K562 (cell line): ENCODE measurements around the gene DNAH17. TPM values are rescaled to one million over a fixed set of nuclear protein-coding genes. Genes with fewer than 3 reads are reported as not detected.
A peak's percentile ranks its signal among the peaks of the same experiment; 100 is the strongest.

Experiments used
- CREB1 ChIP-seq, 2 experiments: sonication (generic) in 1 of 2; formaldehyde crosslinking in 1 of 2; IDR thresholded peaks; 2 replicates each; pipeline versions ENCODE4 v1.6.1 to v1.8.0; 2012 to 2022; ENCODE audit warnings: inconsistent platforms in 1 of 2, mild to moderate bottlenecking in 1 of 2, missing genetic modification reagents in 1 of 2, moderate library complexity in 1 of 2
- FOXP1 ChIP-seq: sonication (generic); formaldehyde crosslinking; IDR thresholded peaks from 2 replicates; pipeline ENCODE4 v1.8.0; 2022; ENCODE audit warnings: mild to moderate bottlenecking, missing genetic modification reagents
- KLF1 ChIP-seq: fragments of 450-650 bp; IDR thresholded peaks from 2 replicates; pipeline ENCODE4 v1.6.1; 2016; ENCODE audit warnings: missing genetic modification characterization, missing compliant biosample characterization
- MEF2A ChIP-seq: IDR thresholded peaks from 2 replicates; pipeline ENCODE4 v1.6.1; 2011; ENCODE audit warnings: low read depth, mild to moderate bottlenecking, low read length, moderate library complexity; ENCODE audit not compliant: control insufficient read depth
- NR1H2 ChIP-seq: sonication (generic); formaldehyde crosslinking; IDR thresholded peaks from 2 replicates; pipeline ENCODE4 v1.4.0; 2020; ENCODE audit warnings: mild to moderate bottlenecking, missing genetic modification reagents
- NR2C1 ChIP-seq, 2 experiments: fragments of 450-650 bp; IDR thresholded peaks; 2 replicates each; pipeline ENCODE4 v1.6.1; 2017; ENCODE audit warnings: mild to moderate bottlenecking in 2 of 2, antibody characterized with exemption in 1 of 2, inconsistent platforms in 1 of 2, missing compliant biosample characterization in 1 of 2, missing genetic modification characterization in 1 of 2
- POLR3A ChIP-seq: IDR thresholded peaks from 2 replicates; pipeline ENCODE4 v1.6.1; 2011; ENCODE audit warnings: borderline replicate concordance, mild to moderate bottlenecking, moderate library complexity; ENCODE audit not compliant: insufficient read length, insufficient read depth; ENCODE audit errors: extremely low read depth
- RCOR1 ChIP-seq, 2 experiments: IDR thresholded peaks; 2 replicates each; pipeline ENCODE4 v1.6.1; 2012; ENCODE audit warnings: low read depth in 2 of 2, low read length in 2 of 2, borderline replicate concordance in 1 of 2, improper control_type of control experiment in 1 of 2
- RNF219 ChIP-seq: fragments of 250-450 bp; sonication (Bioruptor Pico); IDR thresholded peaks from 2 replicates; pipeline ENCODE4 v1.5.0; 2022; ENCODE audit warnings: mild to moderate bottlenecking
- WHSC1 ChIP-seq: IDR thresholded peaks from one replicate; pipeline ENCODE4 v1.6.1; 2012; ENCODE audit warnings: low read length, control low read depth, inconsistent platforms
- YBX1 ChIP-seq: fragments of 450-650 bp; IDR thresholded peaks from 2 replicates; pipeline ENCODE4 v1.7.1; 2016; ENCODE audit warnings: mild to moderate bottlenecking
- ZNF449 ChIP-seq: fragments of 250-450 bp; sonication (Bioruptor Pico); IDR thresholded peaks from 2 replicates; pipeline ENCODE4 v1.8.0; 2022; ENCODE audit warnings: moderate library complexity, mild to moderate bottlenecking, inconsistent platforms
- ZNF609 ChIP-seq: sonication (generic); formaldehyde crosslinking; IDR thresholded peaks from 2 replicates; pipeline ENCODE4 v1.8.1; 2023; ENCODE audit warnings: missing genetic modification reagents, mild to moderate bottlenecking, borderline replicate concordance
- ZNF76 ChIP-seq: fragments of 250-450 bp; sonication (Bioruptor Pico); IDR thresholded peaks from 2 replicates; pipeline ENCODE4 v1.4.0; 2020; ENCODE audit warnings: mild to moderate bottlenecking, moderate library complexity, borderline replicate concordance
- polyA plus RNA-seq, 8 experiments: library from polyadenylated mRNA; depleted of rRNA in 4 of 8; stranded (reverse) in 5 of 8; unstranded in 3 of 8; fragments of >200 nt; fragmentation: Nextera tagmentation in 2 of 8; fragmentation: Illumina TruSeq in 1 of 8; extraction: Ambion mirVana in 2 of 8; extraction: Trizol in 1 of 8; gene quantifications; 2 replicates each; pipeline versions ENCODE4 v1.2.1 to v1.2.3, GENCODE V29; 2011 to 2014; ENCODE audit warnings: inconsistent platforms in 1 of 8, missing spikeins in 1 of 8
- total RNA-seq, 7 experiments: library from RNA; depleted of rRNA in 6 of 7; stranded (reverse); fragments of >200 nt in 6 of 7; fragmentation: Illumina TruSeq in 2 of 7; extraction: Trizol in 2 of 7; gene quantifications; 2 replicates each; pipeline versions ENCODE4 v1.2.1 to v1.2.3, GENCODE V29; 2011 to 2021; ENCODE audit warnings: low replicate concordance in 1 of 7
- TF ChIP-seq, protein P1 (sequence below): fragments of 450-650 bp; IDR thresholded peaks from 2 replicates; pipeline ENCODE4 v1.6.1; 2016; ENCODE audit warnings: mild to moderate bottlenecking

Gene DNAH17
- total and polyA plus RNA-seq, 9 of the 15 experiments (the other 6 are each of a cell fraction or from before 2014, with no cell fraction given): under 0.01 to 0.06 (median 0.03) TPM; not detected in 5

GRCh38 chr17:78558181-78558850 lies 18.9 kb downstream of the DNAH17 start (continued):
- TF ChIP-seq ZNF609 (CRISPR knock-in tag): 0 out of 2 replicates have a peak, but pooled peaks have one; percentile 27
- no peak for TF ChIP-seq NR2C1 (IDR thresholded peaks at IDR 0.05)
- TF ChIP-seq NR2C1 (tag; IDR thresholded peaks at IDR 0.05): peak; percentile 32; the same call in 1 of the 2 replicates
- TF ChIP-seq MEF2A: no peak
- peak; percentile 72; the same call in 1 of the 2 replicates for TF ChIP-seq KLF1
- peak in 1 of 2 experiments; percentile 59; a peak in 1 of 4 replicates for TF ChIP-seq RCOR1 (IDR thresholded peaks at IDR 0.05; ENCODE audit: borderline replicate concordance in 1 of 2, low read depth in 2 of 2, low read length in 2 of 2)
- TF ChIP-seq YBX1: no peak
- no peak for TF ChIP-seq ZNF449 (CRISPR knock-in tag)
- no peak for TF ChIP-seq RNF219 (CRISPR knock-in tag)
- TF ChIP-seq, protein P1, sequence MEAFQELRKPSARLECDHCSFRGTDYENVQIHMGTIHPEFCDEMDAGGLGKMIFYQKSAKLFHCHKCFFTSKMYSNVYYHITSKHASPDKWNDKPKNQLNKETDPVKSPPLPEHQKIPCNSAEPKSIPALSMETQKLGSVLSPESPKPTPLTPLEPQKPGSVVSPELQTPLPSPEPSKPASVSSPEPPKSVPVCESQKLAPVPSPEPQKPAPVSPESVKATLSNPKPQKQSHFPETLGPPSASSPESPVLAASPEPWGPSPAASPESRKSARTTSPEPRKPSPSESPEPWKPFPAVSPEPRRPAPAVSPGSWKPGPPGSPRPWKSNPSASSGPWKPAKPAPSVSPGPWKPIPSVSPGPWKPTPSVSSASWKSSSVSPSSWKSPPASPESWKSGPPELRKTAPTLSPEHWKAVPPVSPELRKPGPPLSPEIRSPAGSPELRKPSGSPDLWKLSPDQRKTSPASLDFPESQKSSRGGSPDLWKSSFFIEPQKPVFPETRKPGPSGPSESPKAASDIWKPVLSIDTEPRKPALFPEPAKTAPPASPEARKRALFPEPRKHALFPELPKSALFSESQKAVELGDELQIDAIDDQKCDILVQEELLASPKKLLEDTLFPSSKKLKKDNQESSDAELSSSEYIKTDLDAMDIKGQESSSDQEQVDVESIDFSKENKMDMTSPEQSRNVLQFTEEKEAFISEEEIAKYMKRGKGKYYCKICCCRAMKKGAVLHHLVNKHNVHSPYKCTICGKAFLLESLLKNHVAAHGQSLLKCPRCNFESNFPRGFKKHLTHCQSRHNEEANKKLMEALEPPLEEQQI: 0 out of 2 replicates have a peak, but pooled peaks have one; percentile 28
- peak; percentile 99 for TF ChIP-seq CREB1 (IDR thresholded peaks at IDR 0.05)
- peak; percentile 100 for TF ChIP-seq CREB1 (CRISPR knock-in tag; IDR thresholded peaks at IDR 0.05)
- no peak for TF ChIP-seq NR1H2
- TF ChIP-seq ZNF76 (CRISPR knock-in tag): no peak
- TF ChIP-seq WHSC1: no peak
- TF ChIP-seq POLR3A: no peak
- TF ChIP-seq FOXP1: 0 out of 2 replicates have a peak, but pooled peaks have one; percentile 53
